Coronary artery (tissue), 2 donors: ENCODE results near the gene DGUOK.

Experiments used
- DNase-seq: peaks from one replicate; pipeline ENCODE4 v3.0.0-alpha.2; 2017; ENCODE audit warnings: low spot score
- H3K27ac ChIP-seq, 2 donors: fragments of 200-600 bp; sonication (generic); one replicate each; pipeline ENCODE4 v1.5.1; 2016 to 2019
- H3K4me3 ChIP-seq: fragments of 200-600 bp; sonication (generic); 2 replicates; pipeline ENCODE4 v1.5.1; 2016; ENCODE audit warnings: mild to moderate bottlenecking, moderate library complexity
- CTCF ChIP-seq: fragments of 200-600 bp; sonication (generic); IDR thresholded peaks from one replicate; pipeline ENCODE4 v1.5.1; 2019; ENCODE audit warnings: antibody characterized with exemption

The DGUOK gene

GRCh38 chr2:73963385-73964120 lies 36.9 kb downstream of the DGUOK start:
- no peak for TF ChIP-seq CTCF
- DNase-seq = no peak
- Histone ChIP-seq H3K27ac (no peak overlapping the region), H3K4me3 (no peak overlapping the region)

GRCh38 chr2:73964223-73964622 lies 37.5 kb downstream of the DGUOK start:
- Histone ChIP-seq H3K27ac (no peak overlapping the region), H3K4me3 (no peak overlapping the region)
- TF ChIP-seq CTCF = no peak
- DNase-seq = no peak

- H3K27ac ChIP-seq = no peak overlapping the region
- H3K4me3 ChIP-seq = no peak overlapping the region
- no peak for TF ChIP-seq CTCF
- DNase-seq = no peak
These were observed 38.4 kb downstream of the DGUOK start for GRCh38 chr2:73965053-73965452.

GRCh38 chr2:73968357-73968937 lies 41.8 kb downstream of the DGUOK start:
- no peak for DNase-seq
- Histone ChIP-seq H3K27ac (no peak overlapping the region), H3K4me3 (no peak overlapping the region)
- no peak for TF ChIP-seq CTCF

GRCh38 chr2:73969356-73969755 lies 42.7 kb downstream of the DGUOK start:
- H3K4me3 ChIP-seq = no peak overlapping the region
- no peak for TF ChIP-seq CTCF
- DNase-seq = no peak
- no peak overlapping the region for H3K27ac ChIP-seq

- peak overlapping the region in 1 of 2 donors; percentile 14 for H3K27ac ChIP-seq
- H3K4me3 ChIP-seq = no peak overlapping the region
- TF ChIP-seq CTCF = no peak
- DNase-seq = no peak
These were observed 43.6 kb downstream of the DGUOK start for GRCh38 chr2:73970141-73970803.
